Stimulated activated CD8-positive, alpha-beta memory T cell treated with anti-CD3 and anti-CD28 coated beads, Interleukin-2, amount 100 ng/mL, for 48 hours (primary cell): ENCODE data around the gene AJUBA.
"Not testable (repeated sequence)": the region's sequence is repeated elsewhere in the genome, so short reads cannot be mapped to it uniquely, and the experiment has no call there.

Experiments used
- DNase-seq, 2 donors: peaks; one replicate each; pipeline ENCODE4 v3.0.0-alpha.2; 2020; ENCODE audit warnings: low read depth in 2 of 2

AJUBA gene

DNA sequence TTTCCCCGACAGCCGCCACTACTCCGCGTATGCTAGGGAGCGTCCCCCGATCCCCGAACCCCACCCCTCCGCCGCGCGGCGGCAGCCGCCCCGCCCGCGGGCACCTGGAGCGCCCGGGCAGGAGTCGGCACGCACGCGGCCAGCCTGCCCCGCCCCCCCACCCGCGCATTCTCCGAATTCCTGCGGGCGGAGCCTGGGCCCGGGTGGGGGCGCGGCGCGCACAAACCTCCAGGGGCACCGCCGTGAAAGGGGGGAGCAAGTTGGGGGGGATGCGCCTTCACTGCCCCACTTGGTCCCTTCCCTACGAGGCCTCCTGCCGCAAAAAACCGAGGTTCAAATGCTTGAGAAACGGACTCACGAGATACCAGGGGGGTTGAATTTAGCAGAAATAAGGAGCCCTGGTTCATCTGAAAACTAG, 1.7 kb downstream of the AJUBA start:
- DNase-seq = no peak

GRCh38 chr14:22979748-22980392, 2.5 kb downstream of the AJUBA start:
- DNase-seq = no peak

GRCh38 chr14:22978981-22979671, 3.2 kb downstream of the AJUBA start:
- no peak for DNase-seq

DNA sequence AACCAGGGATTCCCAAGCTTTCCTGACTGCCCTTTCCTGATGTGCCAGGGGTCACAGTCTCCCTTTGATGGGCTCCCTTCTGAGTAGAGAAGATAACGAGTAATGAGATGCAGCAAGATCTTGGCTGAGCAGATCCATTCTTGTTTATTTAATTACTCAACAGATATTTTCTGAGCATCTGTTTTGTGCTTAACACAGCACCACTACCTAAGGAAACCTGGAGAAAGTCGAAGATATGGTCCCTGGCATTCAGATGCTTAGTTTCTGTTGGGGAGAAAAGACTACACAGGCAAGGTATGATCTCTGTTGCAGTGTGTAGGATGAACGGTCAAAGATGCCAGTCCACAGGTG, 3.9 kb downstream of the AJUBA start:
- DNase-seq = no peak

DNA sequence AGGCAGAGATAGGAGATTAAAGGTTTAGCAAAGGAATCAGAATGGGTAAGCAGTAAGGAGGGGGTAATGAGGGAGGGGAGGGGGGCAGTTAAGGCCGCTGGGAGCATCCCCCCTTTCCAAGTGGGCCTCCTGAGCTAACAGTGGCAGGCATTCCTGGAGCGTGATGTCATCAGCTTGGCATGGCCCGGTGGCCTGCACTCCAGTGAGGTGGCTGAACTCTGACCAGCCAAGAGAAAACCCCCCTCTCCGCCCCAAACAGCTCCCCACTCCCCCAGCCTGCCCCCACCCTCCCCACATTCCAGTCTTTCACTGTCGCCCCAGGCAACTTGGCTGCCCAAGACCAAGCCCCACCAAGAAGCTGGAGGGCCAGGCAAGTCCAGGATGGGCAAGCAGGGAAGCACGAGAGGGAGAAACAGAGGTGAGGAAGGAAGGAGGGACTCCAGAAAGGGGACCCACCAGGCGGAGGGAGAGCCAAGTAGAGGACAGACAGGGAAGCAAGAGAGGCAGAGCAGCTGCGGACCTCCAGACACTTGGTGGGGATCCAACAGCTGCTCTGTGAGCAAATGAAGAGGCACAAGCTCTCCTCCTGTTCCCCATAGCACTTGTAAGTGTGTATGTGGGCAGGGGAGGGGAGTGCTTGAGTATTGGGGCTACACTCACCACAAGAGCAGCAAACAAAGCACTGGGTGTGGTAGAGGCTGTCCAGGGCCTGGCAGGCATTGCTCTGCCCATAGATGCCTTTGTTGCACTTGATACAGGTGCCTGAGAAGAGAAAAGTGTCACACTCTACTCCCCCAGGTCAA, 4.5 kb downstream of the AJUBA start:
- DNase-seq = no peak

DNA sequence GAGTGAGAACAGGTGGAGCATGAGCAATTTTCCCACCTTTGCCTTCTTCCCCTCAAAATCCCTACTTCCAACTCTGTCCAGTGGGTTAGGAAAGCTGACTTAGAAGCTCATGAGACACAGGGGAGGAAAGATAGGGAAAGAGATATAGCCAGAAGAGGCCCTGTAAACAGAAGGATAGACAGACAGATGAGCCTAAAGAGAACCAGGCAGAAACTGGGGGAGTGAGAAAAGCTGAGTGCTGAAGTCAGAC, 5.0 kb downstream of the AJUBA start:
- no peak for DNase-seq

GRCh38 chr14:22976620-22977433, 5.5 kb downstream of the AJUBA start:
- no peak for DNase-seq

GRCh38 chr14:22974530-22975313, 7.6 kb downstream of the AJUBA start:
- DNase-seq = no peak

DNA sequence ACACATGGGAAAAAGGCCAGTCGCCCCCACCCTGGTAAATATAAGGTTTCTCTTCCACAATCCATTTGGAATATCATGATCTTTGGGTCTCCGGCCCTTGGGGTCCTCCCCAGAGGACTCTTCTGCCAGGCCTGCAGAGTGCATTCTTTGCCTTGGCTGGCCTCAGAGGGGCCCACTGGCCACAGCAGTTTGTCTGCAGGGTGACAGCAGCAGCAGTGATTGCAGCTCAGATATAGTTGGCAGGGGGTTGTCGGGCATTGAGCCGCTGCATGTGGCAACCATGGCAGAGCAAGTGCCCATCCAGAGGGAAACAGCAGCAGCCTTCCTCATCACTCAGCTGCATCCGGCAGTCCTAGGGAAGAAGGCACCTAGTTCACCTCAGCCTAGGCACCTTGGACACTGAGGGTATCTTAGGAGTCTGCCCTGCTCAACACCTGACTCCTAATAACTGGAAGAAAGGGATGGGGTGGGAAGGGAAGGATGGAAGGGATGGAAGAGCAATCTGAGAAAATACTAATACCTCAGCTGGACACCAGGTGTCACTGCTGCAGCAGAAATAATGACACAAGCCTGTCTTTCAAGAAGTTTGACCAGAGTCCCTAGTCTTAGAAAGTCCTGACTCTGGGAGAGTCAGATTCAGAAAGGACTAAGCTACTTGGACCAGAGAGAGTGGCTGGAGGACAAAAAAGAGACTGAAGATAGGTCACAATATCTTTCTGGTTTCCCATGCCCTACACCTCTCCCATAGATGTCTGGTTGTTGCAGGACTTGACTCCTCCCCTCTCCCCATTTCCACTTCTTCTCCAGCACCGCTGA, 8.9 kb downstream of the AJUBA start:
- DNase-seq = no peak

DNA sequence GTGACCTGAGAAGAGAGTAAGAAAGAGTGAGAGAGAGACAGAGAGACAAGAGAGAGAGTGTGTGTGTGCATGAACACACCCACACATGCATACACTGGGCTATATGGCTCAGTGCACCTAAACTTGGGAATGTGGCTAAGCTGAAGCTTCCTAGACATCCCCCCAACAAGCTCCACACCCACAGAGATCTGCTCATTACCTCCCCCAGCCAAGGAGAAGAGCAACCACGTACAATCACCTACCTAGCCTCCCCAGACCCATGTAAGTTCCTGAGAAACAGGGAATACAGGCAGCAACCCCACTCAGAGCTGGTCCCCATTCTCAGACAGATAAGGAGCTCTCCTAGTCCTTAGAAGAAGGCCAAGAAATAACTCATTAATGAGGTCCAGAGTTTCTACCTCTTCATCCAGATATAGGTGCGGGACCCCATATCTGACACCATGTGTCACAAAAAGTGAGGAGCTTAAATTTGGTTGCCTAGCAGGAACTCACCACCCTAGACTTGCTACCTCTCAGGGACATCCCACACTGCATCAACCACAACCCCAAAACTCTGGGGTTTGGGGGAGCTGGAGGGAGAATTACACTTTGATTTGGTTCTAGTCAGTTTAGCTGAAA, 9.9 kb downstream of the AJUBA start:
- DNase-seq = no peak

- DNase-seq = no peak
These were observed 11.2 kb downstream of the AJUBA start for GRCh38 chr14:22971152-22971551.

DNA sequence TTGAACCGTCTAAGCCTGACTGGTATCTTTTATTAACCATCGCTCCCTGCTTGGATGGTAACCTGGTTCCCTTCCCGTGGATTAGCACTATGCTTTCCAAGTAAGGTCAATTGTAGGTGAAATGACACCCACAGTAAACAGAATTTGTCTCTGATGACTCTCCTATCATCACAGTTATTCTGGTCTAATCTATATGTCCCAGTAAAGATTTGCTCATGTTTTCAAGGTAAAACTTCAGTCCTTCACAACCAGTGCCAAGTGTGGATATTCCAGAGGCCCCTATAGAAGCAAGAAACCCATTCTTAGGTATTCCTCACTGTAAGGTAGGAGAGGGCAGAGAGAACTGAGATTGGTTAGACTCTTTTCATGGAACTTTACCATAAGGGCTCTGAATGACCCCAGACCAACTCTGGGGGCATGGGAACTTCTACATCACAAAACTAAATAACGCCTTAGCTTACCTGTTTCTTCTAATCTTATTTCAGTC, 15.5 kb downstream of the AJUBA start:
- no peak for DNase-seq

- not testable (repeated sequence) for DNase-seq
These were observed 16.2 kb downstream of the AJUBA start for GRCh38 chr14:22965916-22966782.

GRCh38 chr14:22962061-22962676, 20.2 kb downstream of the AJUBA start:
- DNase-seq = no peak

DNA sequence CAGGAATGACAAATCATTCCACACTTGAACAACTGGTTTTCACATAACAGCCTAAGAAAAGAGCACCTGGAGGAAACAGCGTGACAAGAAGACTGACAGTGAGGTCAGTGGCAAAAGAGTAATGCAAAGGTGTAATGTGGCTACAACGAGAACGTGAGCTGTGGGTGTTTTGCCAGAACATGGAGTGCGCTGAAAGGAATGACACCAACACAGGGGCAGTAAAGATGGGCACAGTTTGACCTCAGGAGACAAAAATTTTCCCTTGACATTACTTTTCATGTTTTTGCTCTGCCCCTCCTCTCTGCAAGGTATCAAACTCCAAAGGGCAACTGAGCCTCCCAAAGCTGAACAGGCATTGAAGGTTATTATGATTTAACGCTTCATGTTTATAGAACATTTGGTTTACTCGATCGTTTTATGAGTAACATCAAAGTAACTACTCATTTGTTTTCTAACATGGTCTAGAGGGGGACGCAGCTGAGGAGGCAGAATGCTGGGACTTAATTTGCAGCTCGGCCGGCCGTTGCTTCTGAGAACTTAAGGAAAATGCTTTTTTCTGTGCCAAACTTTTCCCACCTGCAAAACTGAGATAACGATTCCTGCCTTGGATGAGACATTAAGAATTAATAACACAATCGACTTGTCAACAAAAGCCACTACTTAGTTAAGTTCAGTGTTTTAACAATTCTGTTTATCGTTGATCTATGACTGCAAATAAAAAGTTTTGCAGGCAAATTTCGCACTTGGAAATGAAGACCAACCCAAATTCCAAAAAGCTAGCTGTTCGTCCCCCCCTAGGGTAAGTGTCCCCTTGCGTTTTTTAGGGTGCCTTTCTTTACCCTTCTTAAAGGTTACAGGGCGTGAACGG, 26.4 kb downstream of the AJUBA start:
- DNase-seq = no peak

GRCh38 chr14:22952418-22952817, 29.9 kb downstream of the AJUBA start:
- no peak for DNase-seq

DNA sequence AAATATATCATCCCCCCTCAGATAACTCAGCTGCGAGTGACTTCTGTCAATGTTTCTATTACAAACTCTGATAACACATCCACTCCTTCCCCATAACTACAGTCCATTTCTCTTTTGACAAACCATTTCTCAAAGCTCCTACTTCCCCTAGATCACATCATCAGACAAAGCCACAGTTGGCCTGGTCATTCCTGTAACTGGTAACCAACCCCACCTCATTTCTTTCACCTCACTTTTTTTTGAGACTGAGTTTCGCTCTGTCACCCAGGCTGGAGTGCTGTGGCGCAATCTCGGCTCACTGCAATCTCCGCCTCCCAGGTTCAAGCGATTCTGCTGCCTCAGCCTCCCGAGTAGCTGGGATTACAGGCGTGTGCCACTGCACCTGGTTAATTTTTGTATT, 30.6 kb downstream of the AJUBA start:
- DNase-seq = not testable (repeated sequence)

DNA sequence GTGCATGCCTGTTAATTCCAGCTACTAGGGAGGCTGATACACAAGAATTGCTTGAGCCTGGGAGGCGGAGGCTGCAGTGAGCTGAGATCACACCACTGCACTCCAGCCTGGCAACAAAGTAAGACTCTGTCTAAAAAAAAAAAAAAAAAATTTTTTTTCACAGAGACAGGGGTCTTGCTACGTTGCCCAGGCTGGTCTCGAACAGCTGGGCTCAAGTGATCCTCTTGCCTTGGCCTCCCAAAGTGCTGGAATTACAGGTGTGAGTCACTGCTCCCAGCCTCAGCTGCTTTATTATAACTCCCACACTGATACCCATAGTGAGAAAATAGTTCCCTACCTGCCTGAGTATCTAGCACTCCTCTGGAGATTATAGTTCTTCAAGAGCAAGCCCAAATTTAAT, 36.7 kb downstream of the AJUBA start:
- DNase-seq = no peak
